Stomach (tissue), 9 donors: ENCODE results near the gene ACTN1. TPM values are rescaled to one million over a fixed set of nuclear protein-coding genes. Genes with fewer than 3 reads are reported as not detected.

Experiments used
- DNase-seq, 2 donors: peaks; one replicate each; pipeline versions ENCODE4 v3.0.0 to v3.0.0-alpha.2; 2013 to 2019
- H3K27ac ChIP-seq, 5 donors: fragments of 200-600 bp in 4 of 5; sonication (generic) in 4 of 5; one replicate each; pipeline ENCODE4 v1.5.1; 2013 to 2019; ENCODE audit warnings: mild to moderate bottlenecking in 1 of 5, moderate library complexity in 1 of 5
- H3K27me3 ChIP-seq, 3 donors: fragments of 200-600 bp; sonication (generic); one replicate each; pipeline ENCODE4 v1.5.1; 2017 to 2019; ENCODE audit warnings: mixed run types in 1 of 3
- H3K36me3 ChIP-seq, 4 donors: fragments of 200-600 bp; sonication (generic); 1 replicate in 3 of 4; 2 replicates in 1 of 4; pipeline ENCODE4 v1.5.1; 2016 to 2019
- H3K4me1 ChIP-seq, 4 donors: fragments of 200-600 bp; sonication (generic); one replicate each; pipeline ENCODE4 v1.5.1; 2016 to 2019
- H3K4me3 ChIP-seq, 4 donors: fragments of 200-600 bp; sonication (generic) in 3 of 4; one replicate each; pipeline ENCODE4 v1.5.1; 2016 to 2019; ENCODE audit warnings: mild to moderate bottlenecking in 1 of 4
- H3K9me3 ChIP-seq, 4 donors: fragments of 200-600 bp; sonication (generic); one replicate each; pipeline ENCODE4 v1.5.1; 2016 to 2019
- CTCF ChIP-seq, 7 experiments: fragments of 450-650 bp in 4 of 7; fragments of 200-600 bp in 3 of 7; sonication (generic) in 3 of 7; IDR thresholded peaks; one replicate each; pipeline ENCODE4 v1.5.1; 2016 to 2019; ENCODE audit warnings: antibody characterized with exemption in 7 of 7, control low read depth in 2 of 7, mild to moderate bottlenecking in 1 of 7
- EP300 ChIP-seq: sonication (generic); formaldehyde crosslinking; IDR thresholded peaks from one replicate; pipeline ENCODE4 v1.6.1; 2017; ENCODE audit warnings: antibody characterized with exemption
- POLR2A ChIP-seq, 4 donors: fragments of 450-650 bp; IDR thresholded peaks; one replicate each; pipeline ENCODE4 v1.6.1; 2016; ENCODE audit warnings: antibody characterized with exemption in 4 of 4, control low read depth in 2 of 4, mild to moderate bottlenecking in 1 of 4, moderate library complexity in 1 of 4
- POLR2AphosphoS5 ChIP-seq, 3 donors: sonication (generic); formaldehyde crosslinking; IDR thresholded peaks; one replicate each; pipeline ENCODE4 v1.6.1; 2016; ENCODE audit warnings: antibody characterized with exemption in 3 of 3
- WGBS, 5 donors: extraction: QIAGEN DNeasy Blood & Tissue Kit in 3 of 5; methylation state at CpG; one replicate each; pipeline versions ENCODE4 v1.1.5 to v1.1.7; 2013 to 2018; 5-methylcytosine and 5-hydroxymethylcytosine counted together
- intact Hi-C: fragments of 100-400 bp; cut with DNase I; formaldehyde crosslinking; loops from one replicate; pipeline ENCODE4 v1.15.1; 2023; ENCODE audit warnings: low total_unique reads
- polyA plus RNA-seq, 3 donors: library from polyadenylated mRNA; stranded (reverse); fragments of 200-250 nt; gene quantifications; one replicate each; pipeline ENCODE4 v1.2.3, GENCODE V29; 2013
- total RNA-seq, 5 donors: library from RNA; depleted of rRNA; stranded (reverse); fragments of >200 nt; gene quantifications; one replicate each; pipeline versions ENCODE4 v1.1.0 to v1.2.3, GENCODE V29; 2014 to 2016
- donor health status: healthy with polysubstance abuse.
- donor health status: Bipolar disorder and iron deficiency.
- donor health status: healthy.

Gene ACTN1
- total and polyA plus RNA-seq, 8 donors, result 25.7 to 504 (median 196) TPM

- Histone ChIP-seq H3K27ac (peak overlapping the region in 3 of 5 donors; percentile 46 to 91 (median 54)), H3K4me3 (no peak overlapping the region)
Observed at GRCh38 chr14:68916358-68916941, 62.7 kb downstream of the ACTN1 start.

GRCh38 chr14:68913516-68913915 is 65.6 kb downstream of the ACTN1 start:
- Histone ChIP-seq H3K9me3 (no peaks in the 10 kb centered on the region), H3K4me1 (peaks cover 0 to 81% (median 28%) of the 10 kb centered on the region in 4 donors), H3K27me3 (no peaks in the 10 kb centered on the region), H3K4me3 (no peak overlapping the region), H3K27ac (peak overlapping the region in 3 of 5 donors; percentile 45 to 91 (median 55)), H3K36me3 (peaks cover 17 to 62% (median 58%) of the 10 kb centered on the region in 4 donors)
- intact Hi-C loops, result no loop called here
- TF ChIP-seq POLR2AphosphoS5 (IDR thresholded peaks at IDR 0.05) (no peak), CTCF (IDR thresholded peaks at IDR 0.05) (no peak)
- 72 to 95% (median 90%) methylated on average over 3 of the region's 3 CpGs for WGBS, 5 donors
- DNase-seq, result no peak

More at GRCh38 chr14:68916358-68916941, 62.7 kb downstream of the ACTN1 start:
- Histone ChIP-seq H3K4me1 (peaks cover 14 to 91% (median 38%) of the 10 kb centered on the region in 4 donors), H3K9me3 (no peaks in the 10 kb centered on the region), H3K36me3 (peaks cover 4 to 60% (median 51%) of the 10 kb centered on the region in 4 donors), H3K27me3 (no peaks in the 10 kb centered on the region)
- WGBS, 5 donors, result 75 to 88% (median 86%) methylated on average over 11 of the region's 11 CpGs
- intact Hi-C loops, result no loop called here
- no peak for TF ChIP-seq EP300
- TF ChIP-seq POLR2A (IDR thresholded peaks at IDR 0.05), result no peak
- TF ChIP-seq POLR2AphosphoS5 (IDR thresholded peaks at IDR 0.05), result no peak
- no peak for TF ChIP-seq CTCF (IDR thresholded peaks at IDR 0.05)
- no peak for DNase-seq

- H3K27ac ChIP-seq, result peak overlapping the region in 4 of 5 donors; percentile 39 to 91 (median 50)
- no peaks in the 10 kb centered on the region for H3K27me3 ChIP-seq
- peak; percentile 78 to 93 for DNase-seq
- peaks cover 19 to 63% (median 57%) of the 10 kb centered on the region in 4 donors for H3K36me3 ChIP-seq
- TF ChIP-seq POLR2AphosphoS5 (IDR thresholded peaks at IDR 0.05), result peak in 1 of 3 donors; percentile 69
- TF ChIP-seq POLR2A (IDR thresholded peaks at IDR 0.05), result no peak
- peak in 5 of 7 experiments; percentile 90 to 98 (median 98) for TF ChIP-seq CTCF (IDR thresholded peaks at IDR 0.05)
- TF ChIP-seq EP300, result no peak
- no peak overlapping the region for H3K4me3 ChIP-seq
- intact Hi-C loops, result no loop called here
- no peaks in the 10 kb centered on the region for H3K9me3 ChIP-seq
- H3K4me1 ChIP-seq, result peaks cover 0 to 73% (median 30%) of the 10 kb centered on the region in 4 donors
- 39 to 46% (median 40%) methylated on average over 12 of the region's 12 CpGs for WGBS, 5 donors
Observed at GRCh38 chr14:68911594-68912227, 67.4 kb downstream of the ACTN1 start.

GRCh38 chr14:68910540-68910939 is 68.6 kb downstream of the ACTN1 start:
- H3K9me3 ChIP-seq, result no peaks in the 10 kb centered on the region
- TF ChIP-seq POLR2A (IDR thresholded peaks at IDR 0.05) (no peak), EP300 (no peak), POLR2AphosphoS5 (IDR thresholded peaks at IDR 0.05) (no peak), CTCF (IDR thresholded peaks at IDR 0.05) (no peak)
- 47 to 80% (median 72%) methylated on average over 9 of the region's 9 CpGs for WGBS, 5 donors
- intact Hi-C loops, result no loop called here
- H3K4me1 ChIP-seq, result peaks cover 0 to 74% (median 30%) of the 10 kb centered on the region in 4 donors
- no peaks in the 10 kb centered on the region for H3K27me3 ChIP-seq
- H3K36me3 ChIP-seq, result peaks cover 19 to 64% (median 56%) of the 10 kb centered on the region in 4 donors
- H3K4me3 ChIP-seq, result no peak overlapping the region
- no peak for DNase-seq
- H3K27ac ChIP-seq, result peak overlapping the region in 2 of 5 donors; percentile 45 to 91
